K562 (cell line): Measurements from ENCODE around the gene PRKAR1A. TPM values are rescaled to one million over a fixed set of nuclear protein-coding genes. Genes with fewer than 3 reads are reported as not detected.

Experiments used
- HDAC2 ChIP-seq: fragments of 450-650 bp; IDR thresholded peaks from 2 replicates; pipeline ENCODE4 v1.6.1; 2016; ENCODE audit warnings: mild to moderate bottlenecking
- HMGXB4 ChIP-seq: sonication (generic); formaldehyde crosslinking; IDR thresholded peaks from 2 replicates; pipeline ENCODE4 v1.8.1; 2023; ENCODE audit warnings: mild to moderate bottlenecking, missing genetic modification reagents
- KLF13 ChIP-seq: fragments of 450-650 bp; IDR thresholded peaks from 2 replicates; pipeline ENCODE4 v1.6.1; 2016; ENCODE audit warnings: missing genetic modification characterization, low read depth, mild to moderate bottlenecking, missing compliant biosample characterization, moderate library complexity, borderline replicate concordance
- MGA ChIP-seq: fragments of 450-650 bp; IDR thresholded peaks from 2 replicates; pipeline ENCODE4 v1.6.1; 2016; ENCODE audit warnings: mild to moderate bottlenecking, moderate library complexity
- SMC3 ChIP-seq: conservative IDR thresholded peaks from 2 replicates; pipeline ENCODE4 v1.6.1; 2011; ENCODE audit warnings: low read depth, low read length, improper control_type of control experiment; ENCODE audit not compliant: insufficient read depth
- STAT5B ChIP-seq: fragments of 250-450 bp; sonication (Bioruptor Pico); IDR thresholded peaks from 2 replicates; pipeline ENCODE4 v1.8.0; 2021; ENCODE audit warnings: mild to moderate bottlenecking, inconsistent platforms
- ZBTB1 ChIP-seq: sonication (generic); formaldehyde crosslinking; IDR thresholded peaks from 2 replicates; pipeline ENCODE4 v1.8.1; 2023; ENCODE audit warnings: missing genetic modification reagents, low read depth, mild to moderate bottlenecking, borderline replicate concordance
- polyA plus RNA-seq, 8 experiments: library from polyadenylated mRNA; depleted of rRNA in 4 of 8; stranded (reverse) in 5 of 8; unstranded in 3 of 8; fragments of >200 nt; fragmentation: Nextera tagmentation in 2 of 8; fragmentation: Illumina TruSeq in 1 of 8; extraction: Ambion mirVana in 2 of 8; extraction: Trizol in 1 of 8; gene quantifications; 2 replicates each; pipeline versions ENCODE4 v1.2.1 to v1.2.3, GENCODE V29; 2011 to 2014; ENCODE audit warnings: inconsistent platforms in 1 of 8, missing spikeins in 1 of 8
- total RNA-seq, 7 experiments: library from RNA; depleted of rRNA in 6 of 7; stranded (reverse); fragments of >200 nt in 6 of 7; fragmentation: Illumina TruSeq in 2 of 7; extraction: Trizol in 2 of 7; gene quantifications; 2 replicates each; pipeline versions ENCODE4 v1.2.1 to v1.2.3, GENCODE V29; 2011 to 2021; ENCODE audit warnings: low replicate concordance in 1 of 7

Gene PRKAR1A
- total and polyA plus RNA-seq, 9 of the 15 experiments (the other 6 are each of a cell fraction or from before 2014, with no cell fraction given), result 15.0 to 95.6 (median 67.5) TPM

GRCh38 chr17:68598074-68598473 lies 85.8 kb downstream of the PRKAR1A start (continued):
- TF ChIP-seq MGA (no peak), HMGXB4 (no peak), KLF13 (tag) (no peak), HDAC2 (no peak), SMC3 (no peak), STAT5B (CRISPR knock-in tag) (no peak), ZBTB1 (no peak)
- TF ChIP-seq, all 486 proteins: peak for 0
